ENCODE results near the gene WNT5B. TPM values are rescaled to one million over a fixed set of nuclear protein-coding genes. Genes with fewer than 3 reads are reported as not detected.

The WNT5B gene
- total RNA-seq, 1 donor from 2014 or later = 2.3 TPM

- intact Hi-C loops (cut with DNase I) = no loop called here
- ATAC-seq = no peak
- Histone ChIP-seq H3K27me3 (no peaks in the 10 kb centered on the region), H3K36me3 (no peaks in the 10 kb centered on the region), H3K9me3 (no peaks in the 10 kb centered on the region), H3K27ac (no peak overlapping the region), H3K4me1 (peaks cover 38% of the 10 kb centered on the region), H3K4me3 (peak overlapping the region; percentile 89)
- TF ChIP-seq CTCF (IDR thresholded peaks at IDR 0.05) = no peak
- no peak for DNase-seq
Observed at GRCh38 chr12:1591034-1591433, 38.0 kb upstream of the WNT5B start.

GRCh38 chr12:1591543-1591942 lies 37.5 kb upstream of the WNT5B start:
- intact Hi-C loops (cut with DNase I) = no loop called here
- Histone ChIP-seq H3K4me3 (peak overlapping the region; percentile 89), H3K4me1 (peaks cover 38% of the 10 kb centered on the region), H3K36me3 (no peaks in the 10 kb centered on the region), H3K9me3 (no peaks in the 10 kb centered on the region), H3K27me3 (no peaks in the 10 kb centered on the region), H3K27ac (no peak overlapping the region)
- DNase-seq = no peak
- TF ChIP-seq CTCF (IDR thresholded peaks at IDR 0.05) = no peak
- no peak for ATAC-seq

GRCh38 chr12:1592444-1593173 lies 36.4 kb upstream of the WNT5B start:
- ATAC-seq (peak; percentile 1), DNase-seq (no peak)
- peak overlapping the region; percentile 89 for H3K4me3 ChIP-seq
- TF ChIP-seq CTCF (IDR thresholded peaks at IDR 0.05) = no peak
- no peaks in the 10 kb centered on the region for H3K36me3 ChIP-seq
- H3K27me3 ChIP-seq = no peaks in the 10 kb centered on the region
- no peaks in the 10 kb centered on the region for H3K9me3 ChIP-seq
- peaks cover 38% of the 10 kb centered on the region for H3K4me1 ChIP-seq
- intact Hi-C loops (cut with DNase I) = no loop called here
- peak overlapping the region; percentile 74 for H3K27ac ChIP-seq

- intact Hi-C loops (cut with DNase I) = no loop called here
- ATAC-seq = peak; percentile 60
- H3K27ac ChIP-seq = peak overlapping the region; percentile 74
- H3K4me3 ChIP-seq = peak overlapping the region; percentile 89
- no peaks in the 10 kb centered on the region for H3K27me3 ChIP-seq
- TF ChIP-seq CTCF (IDR thresholded peaks at IDR 0.05) = no peak
- H3K9me3 ChIP-seq = no peaks in the 10 kb centered on the region
- peak; percentile 82 for DNase-seq
- H3K4me1 ChIP-seq = peaks cover 38% of the 10 kb centered on the region
- no peaks in the 10 kb centered on the region for H3K36me3 ChIP-seq
Observed at GRCh38 chr12:1593174-1594005, 35.6 kb upstream of the WNT5B start.

- intact Hi-C loops (cut with DNase I) = no loop called here
- H3K36me3 ChIP-seq = no peaks in the 10 kb centered on the region
- no peaks in the 10 kb centered on the region for H3K27me3 ChIP-seq
- DNase-seq (no peak), ATAC-seq (peak; percentile 80)
- peaks cover 38% of the 10 kb centered on the region for H3K4me1 ChIP-seq
- no peak for TF ChIP-seq CTCF (IDR thresholded peaks at IDR 0.05)
- no peaks in the 10 kb centered on the region for H3K9me3 ChIP-seq
- H3K27ac ChIP-seq = peak overlapping the region; percentile 74
- peak overlapping the region; percentile 89 for H3K4me3 ChIP-seq
Observed at GRCh38 chr12:1594006-1594260, 35.1 kb upstream of the WNT5B start.

Measured in upper lobe of right lung (tissue), 1 donor.